Prostate gland (tissue), 2 donors: Measurements from ENCODE around the gene ENOX1. TPM values are rescaled to one million over a fixed set of nuclear protein-coding genes. Genes with fewer than 3 reads are reported as not detected.

Experiments
- DNase-seq: peaks from one replicate; pipeline ENCODE4 v3.0.0-alpha.2; 2019; ENCODE audit warnings: low spot score
- H3K27ac ChIP-seq, 2 donors: fragments of 200-600 bp; sonication (generic); 2 replicates each; pipeline ENCODE4 v1.5.1; 2017 to 2019
- H3K27me3 ChIP-seq: fragments of 200-600 bp; sonication (generic); replicated peaks from 2 replicates; pipeline ENCODE4 v1.5.1; 2019; ENCODE audit not compliant: insufficient read depth
- H3K36me3 ChIP-seq, 2 donors: fragments of 200-600 bp; sonication (generic); 1 replicate in 1 of 2; 2 replicates in 1 of 2; pipeline versions ENCODE4 v1.5.1 to v1.8.1; 2017 to 2019
- H3K4me1 ChIP-seq: fragments of 200-600 bp; sonication (generic); replicated peaks from 2 replicates; pipeline ENCODE4 v1.5.1; 2019
- H3K4me3 ChIP-seq, 2 donors: fragments of 200-600 bp; sonication (generic); 2 replicates each; pipeline ENCODE4 v1.5.1; 2017 to 2019
- H3K9me3 ChIP-seq: fragments of 200-600 bp; sonication (generic); 2 replicates; pipeline ENCODE4 v1.5.1; 2017
- CTCF ChIP-seq, 4 experiments: fragments of 200-600 bp in 2 of 4; fragments of 450-650 bp in 2 of 4; sonication (generic) in 2 of 4; IDR thresholded peaks; 1 replicate in 3 of 4; 2 replicates in 1 of 4; pipeline ENCODE4 v1.5.1; 2016 to 2019; ENCODE audit warnings: antibody characterized with exemption in 4 of 4, mild to moderate bottlenecking in 2 of 4, moderate library complexity in 2 of 4
- POLR2A ChIP-seq: fragments of 450-650 bp; IDR thresholded peaks from one replicate; pipeline ENCODE4 v1.6.1; 2016; ENCODE audit warnings: antibody characterized with exemption, mild to moderate bottlenecking
- POLR2AphosphoS5 ChIP-seq: sonication (generic); formaldehyde crosslinking; IDR thresholded peaks from one replicate; pipeline ENCODE4 v1.6.1; 2017; ENCODE audit warnings: antibody characterized with exemption
- WGBS: methylation state at CpG from one replicate; pipeline ENCODE4 v1.1.5; 2018; 5-methylcytosine and 5-hydroxymethylcytosine counted together
- intact Hi-C: fragments of 100-400 bp; cut with DNase I; formaldehyde crosslinking; loops from one replicate; pipeline ENCODE4 v1.14.2; 2022
- total RNA-seq, 2 donors: library from RNA; depleted of rRNA; stranded (reverse); fragments of >200 nt; gene quantifications; one replicate each; pipeline ENCODE4 v1.1.0, GENCODE V29; 2016

The ENOX1 gene
- total RNA-seq, 2 donors from 2014 or later: 4.5 to 5.3 TPM

- Histone ChIP-seq H3K27ac (no peak overlapping the region), H3K4me3 (no peak overlapping the region), H3K4me1 (no peaks in the 10 kb centered on the region), H3K36me3 (no peaks in the 10 kb centered on the region), H3K9me3 (no peaks in the 10 kb centered on the region), H3K27me3 (no peaks in the 10 kb centered on the region)
- intact Hi-C loops: no loop called here
- TF ChIP-seq CTCF (IDR thresholded peaks at IDR 0.05) (no peak), POLR2AphosphoS5 (no peak), POLR2A (no peak)
- no peak for DNase-seq
- WGBS: 80% methylated on average over 4 of the region's 4 CpGs
Measured at GRCh38 chr13:43348397-43348796, 438.4 kb downstream of the ENOX1 start.

GRCh38 chr13:43347877-43348276 is 438.9 kb downstream of the ENOX1 start:
- H3K4me3 ChIP-seq: no peak overlapping the region
- H3K4me1 ChIP-seq: no peaks in the 10 kb centered on the region
- no peaks in the 10 kb centered on the region for H3K36me3 ChIP-seq
- H3K27ac ChIP-seq: no peak overlapping the region
- WGBS: 54% methylated on average over 10 of the region's 10 CpGs
- no peaks in the 10 kb centered on the region for H3K9me3 ChIP-seq
- no peaks in the 10 kb centered on the region for H3K27me3 ChIP-seq
- intact Hi-C loops: no loop called here
- TF ChIP-seq POLR2AphosphoS5 (no peak), POLR2A (no peak), CTCF (IDR thresholded peaks at IDR 0.05) (no peak)
- DNase-seq: no peak

- Histone ChIP-seq H3K4me3 (no peak overlapping the region), H3K27ac (no peak overlapping the region), H3K27me3 (no peaks in the 10 kb centered on the region), H3K4me1 (no peaks in the 10 kb centered on the region), H3K9me3 (no peaks in the 10 kb centered on the region), H3K36me3 (no peaks in the 10 kb centered on the region)
- TF ChIP-seq POLR2A (no peak), POLR2AphosphoS5 (no peak), CTCF (IDR thresholded peaks at IDR 0.05) (no peak)
- 32% methylated on average over 4 of the region's 4 CpGs for WGBS
- DNase-seq: no peak
- intact Hi-C loops: no loop called here
Measured at GRCh38 chr13:43346427-43346826, 440.3 kb downstream of the ENOX1 start.

- Histone ChIP-seq H3K27ac (no peak overlapping the region), H3K27me3 (no peaks in the 10 kb centered on the region), H3K36me3 (no peaks in the 10 kb centered on the region), H3K9me3 (no peaks in the 10 kb centered on the region), H3K4me1 (no peaks in the 10 kb centered on the region), H3K4me3 (no peak overlapping the region)
- WGBS: 77% methylated on average over 2 of the region's 2 CpGs
- DNase-seq: no peak
- intact Hi-C loops: no loop called here
- TF ChIP-seq POLR2AphosphoS5: no peak
- no peak for TF ChIP-seq CTCF (IDR thresholded peaks at IDR 0.05)
- no peak for TF ChIP-seq POLR2A
Measured at GRCh38 chr13:43343645-43344044, 443.1 kb downstream of the ENOX1 start.

GRCh38 chr13:43339805-43340550 is 446.8 kb downstream of the ENOX1 start:
- intact Hi-C loops: loop anchor here (5.0 kb wide), 1 partner anchor 172 kb away; no protein-coding TSS in a partner anchor
- DNase-seq: no peak
- no peaks in the 10 kb centered on the region for H3K9me3 ChIP-seq
- no peak overlapping the region for H3K4me3 ChIP-seq
- TF ChIP-seq POLR2AphosphoS5 (no peak), POLR2A (no peak), CTCF (IDR thresholded peaks at IDR 0.05) (no peak)
- no peaks in the 10 kb centered on the region for H3K4me1 ChIP-seq
- H3K27me3 ChIP-seq: no peaks in the 10 kb centered on the region
- H3K36me3 ChIP-seq: no peaks in the 10 kb centered on the region
- 76% methylated on average over 4 of the region's 4 CpGs for WGBS
- H3K27ac ChIP-seq: no peak overlapping the region
